Liver (tissue), 9 donors: ENCODE results near the gene VWA5B2. TPM values are rescaled to one million over a fixed set of nuclear protein-coding genes. Genes with fewer than 3 reads are reported as not detected.

ENCODE experiments used
- DNase-seq: peaks from one replicate; pipeline ENCODE4 v3.0.0-alpha.2; 2017; ENCODE audit warnings: low spot score
- H3K27ac ChIP-seq, 2 donors: one replicate each; pipeline ENCODE4 v1.7.0; 2013; ENCODE audit warnings: inconsistent platforms in 2 of 2, low read length in 2 of 2, control low read depth in 1 of 2, low read depth in 1 of 2, mild to moderate bottlenecking in 1 of 2
- H3K27me3 ChIP-seq, 4 donors: one replicate each; pipeline versions ENCODE4 v1.6.1 to v1.7.0; 2013; ENCODE audit warnings: low read length in 3 of 4, inconsistent platforms in 1 of 4, mild to moderate bottlenecking in 1 of 4, moderate library complexity in 1 of 4; ENCODE audit not compliant: control insufficient read depth in 4 of 4, insufficient read depth in 4 of 4
- H3K36me3 ChIP-seq, 4 donors: one replicate each; pipeline versions ENCODE4 v1.6.1 to v1.7.0; 2013; ENCODE audit warnings: low read length in 3 of 4, mild to moderate bottlenecking in 3 of 4, low read depth in 1 of 4, moderate library complexity in 1 of 4; ENCODE audit not compliant: control insufficient read depth in 4 of 4, insufficient read depth in 3 of 4
- H3K4me1 ChIP-seq, 4 donors: one replicate each; pipeline versions ENCODE4 v1.6.1 to v1.7.0; 2013; ENCODE audit warnings: low read length in 3 of 4, mild to moderate bottlenecking in 3 of 4, moderate library complexity in 1 of 4; ENCODE audit not compliant: control insufficient read depth in 4 of 4, insufficient read depth in 4 of 4
- H3K4me3 ChIP-seq, 3 donors: one replicate each; pipeline versions ENCODE4 v1.6.1 to v1.7.0; 2013; ENCODE audit warnings: low read length in 3 of 3, control low read depth in 1 of 3, low read depth in 1 of 3, mild to moderate bottlenecking in 1 of 3
- H3K9ac ChIP-seq, 2 donors: one replicate each; pipeline ENCODE4 v1.7.0; 2013; ENCODE audit warnings: low read length in 2 of 2, mild to moderate bottlenecking in 2 of 2, moderate library complexity in 2 of 2, control low read depth in 1 of 2, low read depth in 1 of 2
- H3K9me3 ChIP-seq, 4 donors: one replicate each; pipeline versions ENCODE4 v1.6.1 to v1.7.0; 2013; ENCODE audit warnings: low read length in 3 of 4; ENCODE audit not compliant: control insufficient read depth in 4 of 4
- CTCF ChIP-seq: fragments of 150-350 bp; IDR thresholded peaks from 2 replicates; pipeline ENCODE4 v1.5.1; 2017; ENCODE audit warnings: improper control_type of control experiment, low read depth, low read length; ENCODE audit not compliant: missing input control
- EGR1 ChIP-seq, 2 donors: IDR thresholded peaks; 2 replicates each; pipeline ENCODE4 v1.6.1; 2016 to 2018; ENCODE audit warnings: antibody characterized with exemption in 2 of 2, low read depth in 2 of 2
- FOXA1 ChIP-seq: IDR thresholded peaks from 2 replicates; pipeline ENCODE4 v1.6.1; 2016; ENCODE audit warnings: antibody characterized with exemption
- GABPA ChIP-seq, 2 donors: IDR thresholded peaks in 1 of 2; conservative IDR thresholded peaks in 1 of 2; 2 replicates each; pipeline ENCODE4 v1.6.1; 2016; ENCODE audit warnings: antibody characterized with exemption in 2 of 2, mild to moderate bottlenecking in 1 of 2, moderate library complexity in 1 of 2
- HNF4G ChIP-seq: IDR thresholded peaks from 2 replicates; pipeline ENCODE4 v1.6.1; 2016; ENCODE audit warnings: antibody characterized with exemption
- NR2F2 ChIP-seq: IDR thresholded peaks from 2 replicates; pipeline ENCODE4 v1.6.1; 2016; ENCODE audit warnings: antibody characterized with exemption
- RAD21 ChIP-seq, 2 donors: IDR thresholded peaks; 2 replicates each; pipeline ENCODE4 v1.6.1; 2016; ENCODE audit warnings: antibody characterized with exemption in 2 of 2, mild to moderate bottlenecking in 2 of 2
- RXRA ChIP-seq, 2 donors: IDR thresholded peaks; 2 replicates each; pipeline ENCODE4 v1.6.1; 2017 to 2018; ENCODE audit warnings: antibody characterized with exemption in 2 of 2, mild to moderate bottlenecking in 1 of 2
- SP1 ChIP-seq: IDR thresholded peaks from 2 replicates; pipeline ENCODE4 v1.6.1; 2018; ENCODE audit warnings: antibody characterized with exemption, mild to moderate bottlenecking
- TAF1 ChIP-seq: conservative IDR thresholded peaks from 2 replicates; pipeline ENCODE4 v1.6.1; 2016; ENCODE audit warnings: antibody characterized with exemption, mild to moderate bottlenecking
- YY1 ChIP-seq: IDR thresholded peaks from 2 replicates; pipeline ENCODE4 v1.6.1; 2016; ENCODE audit warnings: antibody characterized with exemption, mild to moderate bottlenecking
- ZBTB33 ChIP-seq: IDR thresholded peaks from 2 replicates; pipeline ENCODE4 v1.6.1; 2016; ENCODE audit warnings: antibody characterized with exemption
- whole genome bisulfite sequencing: extraction: QIAGEN DNeasy Blood & Tissue Kit; methylation state at CpG from one replicate; pipeline ENCODE4 v1.1.7; 2013; 5-methylcytosine and 5-hydroxymethylcytosine counted together
- polyA plus RNA-seq, 2 donors: library from polyadenylated mRNA; stranded (reverse) in 1 of 2; unstranded in 1 of 2; fragments of 200-250 nt in 1 of 2; fragments of >200 nt in 1 of 2; fragmentation: Nextera tagmentation in 1 of 2; extraction: Ambion mirVana in 1 of 2; gene quantifications; one replicate each; pipeline versions ENCODE4 v1.2.1 to v1.2.3, GENCODE V29; 2013 to 2015
- total RNA-seq, 2 donors: library from RNA; depleted of rRNA; stranded (reverse); fragments of >200 nt; gene quantifications; one replicate each; pipeline ENCODE4 v1.2.3, GENCODE V29; 2014
- TF ChIP-seq, protein P1 (sequence below): IDR thresholded peaks from 2 replicates; pipeline ENCODE4 v1.6.1; 2016; ENCODE audit warnings: antibody characterized with exemption
- TF ChIP-seq, protein P2 (sequence below): IDR thresholded peaks from 2 replicates; pipeline ENCODE4 v1.6.1; 2016; ENCODE audit warnings: antibody characterized with exemption
- TF ChIP-seq, protein P3 (sequence below): IDR thresholded peaks from 2 replicates; pipeline ENCODE4 v1.6.1; 2016; ENCODE audit warnings: antibody characterized with exemption, mild to moderate bottlenecking
- donor health status: healthy.
- donor health status: healthy.
- donor health status: healthy.
- donor health status: healthy.
- donor health status: healthy.

Gene VWA5B2
- total and polyA plus RNA-seq, 4 donors, result under 0.01 to 0.14 (median 0.08) TPM; not detected in 1

DNA sequence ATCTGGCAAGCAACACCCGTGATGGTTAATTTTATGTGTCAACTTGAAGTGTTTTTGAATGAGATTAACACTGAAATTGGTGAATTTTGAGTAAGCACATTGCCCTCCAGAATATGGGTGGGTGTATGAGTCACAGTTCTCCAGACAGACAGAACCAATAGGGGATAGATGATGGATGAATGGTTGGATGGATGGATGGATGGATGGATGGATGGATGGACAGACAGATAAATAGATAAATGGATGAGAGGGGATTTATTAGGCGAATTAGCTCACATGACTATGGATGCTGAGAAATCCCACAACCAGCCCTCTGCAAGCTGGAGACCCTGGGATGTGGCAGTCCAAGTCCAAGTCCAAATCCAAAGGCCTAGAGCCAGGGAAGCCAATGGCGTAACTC lies 5.4 kb upstream of the VWA5B2 start:
- TF ChIP-seq, protein P1, sequence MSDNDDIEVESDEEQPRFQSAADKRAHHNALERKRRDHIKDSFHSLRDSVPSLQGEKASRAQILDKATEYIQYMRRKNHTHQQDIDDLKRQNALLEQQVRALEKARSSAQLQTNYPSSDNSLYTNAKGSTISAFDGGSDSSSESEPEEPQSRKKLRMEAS, result no peak
- no peak for TF ChIP-seq ZBTB33
- no peak for TF ChIP-seq GABPA (IDR thresholded peaks at IDR 0.05 in 1 of 2, conservative IDR thresholded peaks at IDR 0.05 in 1 of 2)
- no peak for TF ChIP-seq TAF1
- no peak for TF ChIP-seq HNF4G
- TF ChIP-seq, protein P2, sequence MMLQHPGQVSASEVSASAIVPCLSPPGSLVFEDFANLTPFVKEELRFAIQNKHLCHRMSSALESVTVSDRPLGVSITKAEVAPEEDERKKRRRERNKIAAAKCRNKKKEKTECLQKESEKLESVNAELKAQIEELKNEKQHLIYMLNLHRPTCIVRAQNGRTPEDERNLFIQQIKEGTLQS, result no peak
- TF ChIP-seq, protein P3, sequence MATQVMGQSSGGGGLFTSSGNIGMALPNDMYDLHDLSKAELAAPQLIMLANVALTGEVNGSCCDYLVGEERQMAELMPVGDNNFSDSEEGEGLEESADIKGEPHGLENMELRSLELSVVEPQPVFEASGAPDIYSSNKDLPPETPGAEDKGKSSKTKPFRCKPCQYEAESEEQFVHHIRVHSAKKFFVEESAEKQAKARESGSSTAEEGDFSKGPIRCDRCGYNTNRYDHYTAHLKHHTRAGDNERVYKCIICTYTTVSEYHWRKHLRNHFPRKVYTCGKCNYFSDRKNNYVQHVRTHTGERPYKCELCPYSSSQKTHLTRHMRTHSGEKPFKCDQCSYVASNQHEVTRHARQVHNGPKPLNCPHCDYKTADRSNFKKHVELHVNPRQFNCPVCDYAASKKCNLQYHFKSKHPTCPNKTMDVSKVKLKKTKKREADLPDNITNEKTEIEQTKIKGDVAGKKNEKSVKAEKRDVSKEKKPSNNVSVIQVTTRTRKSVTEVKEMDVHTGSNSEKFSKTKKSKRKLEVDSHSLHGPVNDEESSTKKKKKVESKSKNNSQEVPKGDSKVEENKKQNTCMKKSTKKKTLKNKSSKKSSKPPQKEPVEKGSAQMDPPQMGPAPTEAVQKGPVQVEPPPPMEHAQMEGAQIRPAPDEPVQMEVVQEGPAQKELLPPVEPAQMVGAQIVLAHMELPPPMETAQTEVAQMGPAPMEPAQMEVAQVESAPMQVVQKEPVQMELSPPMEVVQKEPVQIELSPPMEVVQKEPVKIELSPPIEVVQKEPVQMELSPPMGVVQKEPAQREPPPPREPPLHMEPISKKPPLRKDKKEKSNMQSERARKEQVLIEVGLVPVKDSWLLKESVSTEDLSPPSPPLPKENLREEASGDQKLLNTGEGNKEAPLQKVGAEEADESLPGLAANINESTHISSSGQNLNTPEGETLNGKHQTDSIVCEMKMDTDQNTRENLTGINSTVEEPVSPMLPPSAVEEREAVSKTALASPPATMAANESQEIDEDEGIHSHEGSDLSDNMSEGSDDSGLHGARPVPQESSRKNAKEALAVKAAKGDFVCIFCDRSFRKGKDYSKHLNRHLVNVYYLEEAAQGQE, result no peak
- TF ChIP-seq EGR1 (IDR thresholded peaks at IDR 0.05; ENCODE audit: low read depth in 2 of 2), result no peak
- no peak for TF ChIP-seq SP1
- TF ChIP-seq RAD21 (IDR thresholded peaks at IDR 0.05), result no peak
- TF ChIP-seq NR2F2, result no peak
- no peak for TF ChIP-seq YY1
- TF ChIP-seq RXRA (IDR thresholded peaks at IDR 0.05), result no peak
- TF ChIP-seq CTCF, result no peak
- Histone ChIP-seq H3K27me3 (peaks cover 0 to 3% (median 0%) of the 10 kb centered on the region in 4 donors), H3K9ac (no peak overlapping the region), H3K9me3 (no peaks in the 10 kb centered on the region), H3K27ac (no peak overlapping the region), H3K36me3 (no peaks in the 10 kb centered on the region), H3K4me3 (no peak overlapping the region), H3K4me1 (peaks cover 0 to 3% (median 0%) of the 10 kb centered on the region in 4 donors)
- no peak for DNase-seq
- 80% methylated on average over 3 of the region's 3 CpGs for WGBS

GRCh38 chr3:184227481-184227935 lies 1.9 kb upstream of the VWA5B2 start:
- Histone ChIP-seq H3K36me3 (no peaks in the 10 kb centered on the region), H3K9me3 (no peaks in the 10 kb centered on the region), H3K4me3 (no peak overlapping the region), H3K9ac (no peak overlapping the region), H3K27me3 (peaks cover 0 to 7% (median 3%) of the 10 kb centered on the region in 4 donors), H3K4me1 (peaks cover 12 to 22% (median 15%) of the 10 kb centered on the region in 4 donors), H3K27ac (no peak overlapping the region)
- TF ChIP-seq FOXA1 (no peak), HNF4G (no peak), CTCF (peak; percentile 79), RAD21 (IDR thresholded peaks at IDR 0.05) (peak; percentile 51 to 76)
- DNase-seq, result peak; percentile 61
- WGBS, result 44% methylated on average over 2 of the region's 2 CpGs
